HuH-7 (cell line): ENCODE results near the gene FAM76B.

Experiments used
- DNase-seq: peaks from one replicate; pipeline ENCODE4 v3.0.0; 2011; ENCODE audit warnings: low spot score

Gene FAM76B

DNA sequence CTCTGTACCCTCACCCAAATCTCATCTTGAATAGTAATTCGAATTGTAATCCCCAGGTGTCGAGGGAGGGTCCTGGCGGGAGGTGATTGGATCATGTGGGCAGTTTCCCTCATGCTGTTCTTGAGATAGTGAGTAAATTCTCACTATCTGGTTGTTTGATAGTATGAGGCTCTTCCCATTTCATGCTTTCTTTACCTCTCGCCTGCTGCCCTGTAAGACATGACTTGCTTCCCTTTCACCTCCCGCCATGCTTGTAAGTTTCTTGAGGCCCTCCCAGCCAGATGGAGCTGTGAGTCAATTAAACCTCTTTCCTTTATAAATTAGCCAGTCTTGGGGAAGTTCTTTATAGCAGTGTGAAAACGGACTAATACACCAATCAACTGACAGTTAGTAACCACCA is 60.1 kb downstream of the FAM76B start:
- DNase-seq, result no peak

DNA sequence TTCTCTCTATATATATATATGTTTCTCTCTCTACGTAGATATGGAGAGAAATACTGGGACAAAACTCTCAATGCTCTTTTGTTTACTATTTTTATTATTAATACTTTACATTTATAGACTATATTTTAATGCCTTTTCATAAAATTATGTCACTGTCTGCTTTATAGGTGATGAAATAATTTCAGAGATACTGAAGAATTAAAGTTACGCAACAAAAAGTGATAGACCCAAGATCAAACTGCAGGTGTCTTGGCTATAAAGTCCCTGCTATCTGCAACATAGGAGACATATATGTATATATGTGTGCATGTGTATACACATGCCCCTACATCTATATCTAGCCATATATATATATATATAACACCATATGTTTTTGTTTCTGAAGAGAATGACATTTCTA is 60.8 kb downstream of the FAM76B start:
- no peak for DNase-seq

DNA sequence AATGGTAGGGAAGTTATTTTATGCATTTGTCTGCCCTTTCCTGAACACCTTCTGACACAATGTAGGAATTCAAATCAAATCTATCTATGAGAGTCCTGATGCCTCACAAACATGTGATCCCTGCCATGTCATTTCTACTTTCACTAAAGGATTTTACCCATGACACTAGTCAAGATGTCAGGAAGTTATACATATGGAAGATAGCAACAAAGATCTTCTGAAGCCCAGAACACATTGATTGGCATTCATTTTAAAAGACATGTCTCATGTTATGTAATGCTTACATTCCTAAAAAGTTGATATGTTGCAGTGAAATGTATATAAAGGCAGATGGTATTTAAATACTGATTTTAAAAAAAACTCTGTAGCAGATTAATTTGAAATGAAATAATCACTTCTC is 61.5 kb downstream of the FAM76B start:
- DNase-seq, result no peak

DNA sequence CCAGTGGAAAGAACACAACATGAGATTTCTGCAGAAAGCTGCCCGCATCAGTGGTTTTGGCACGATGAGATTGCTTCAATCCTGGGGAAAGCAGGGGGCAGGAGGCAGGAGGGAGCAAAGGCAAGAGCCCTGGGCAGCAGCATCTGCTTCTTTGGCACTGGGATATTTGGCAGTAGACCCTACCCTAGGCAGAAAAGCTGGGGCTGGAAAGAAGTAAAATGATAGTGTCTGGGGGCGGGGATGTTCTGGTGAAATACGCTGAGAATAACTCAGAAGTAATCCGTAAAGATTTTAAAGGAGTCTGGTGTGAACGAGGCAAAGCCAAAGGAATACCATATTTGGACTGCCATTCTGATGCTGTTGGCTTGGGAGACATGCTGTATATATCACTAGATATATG is 62.0 kb downstream of the FAM76B start:
- DNase-seq, result no peak

DNA sequence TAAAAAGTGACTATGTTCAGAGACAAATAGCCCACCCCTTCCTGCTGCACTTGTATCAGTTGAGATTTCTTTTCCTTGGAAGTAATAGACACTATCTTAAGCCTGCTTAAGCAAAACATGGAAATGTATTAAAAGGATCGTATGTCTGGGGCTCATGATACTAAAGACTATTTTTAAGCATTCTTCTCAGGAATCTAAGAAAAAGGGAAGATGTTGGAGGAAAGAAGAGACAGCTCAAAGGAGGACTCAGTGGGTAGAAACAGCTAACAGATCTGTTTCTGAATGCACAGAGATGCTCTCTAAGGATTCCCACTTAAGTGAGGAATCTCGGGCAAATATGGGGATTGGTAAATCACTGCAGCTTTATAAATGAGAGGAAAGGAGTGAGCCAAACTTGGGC is 62.5 kb downstream of the FAM76B start:
- no peak for DNase-seq

DNA sequence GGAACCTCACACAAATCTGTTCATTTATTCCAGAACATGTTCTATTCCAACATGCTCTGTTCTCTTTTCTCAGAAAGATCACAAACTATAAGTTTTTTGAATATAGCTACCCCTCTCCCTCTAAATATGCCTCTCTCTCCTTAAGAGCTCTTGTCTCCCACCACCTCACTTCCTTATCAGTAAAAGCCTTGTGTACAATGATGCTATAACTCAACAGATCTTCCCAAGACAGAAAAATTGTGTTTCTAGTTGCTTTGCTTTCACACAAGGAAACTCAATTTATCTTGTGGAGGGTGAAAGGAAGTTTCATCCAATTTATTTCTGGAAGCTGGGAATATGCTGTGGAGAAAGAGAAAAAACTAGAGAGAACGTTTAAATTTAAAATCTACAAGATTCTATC is 64.4 kb downstream of the FAM76B start:
- DNase-seq, result no peak

DNA sequence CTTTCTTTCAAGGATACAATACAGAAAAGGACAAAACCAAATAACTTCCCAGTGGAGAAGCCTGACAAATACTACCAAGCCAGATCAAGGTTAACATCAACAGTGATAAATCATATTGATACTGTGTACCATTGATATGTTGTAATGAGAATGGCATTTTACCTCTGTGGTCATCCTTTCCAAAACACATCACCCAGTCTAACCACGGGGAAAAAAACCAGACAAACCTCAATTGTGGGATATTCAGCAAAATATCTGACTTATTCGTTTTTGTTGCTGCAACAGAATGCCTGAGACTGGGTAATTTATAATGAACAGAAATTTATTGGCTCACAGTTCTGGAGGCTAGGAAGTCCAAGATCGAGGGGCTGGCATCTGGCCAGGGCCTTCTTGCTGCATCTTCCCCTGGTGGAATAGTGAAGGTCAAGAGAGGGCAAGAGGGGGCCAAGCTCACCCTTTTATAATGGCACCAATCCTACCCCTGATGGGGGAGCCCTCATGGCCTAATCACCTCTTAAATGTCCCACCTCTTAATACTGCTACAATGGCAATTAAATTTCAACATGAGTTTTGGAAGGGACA is 66.1 kb downstream of the FAM76B start:
- DNase-seq, result no peak

DNA sequence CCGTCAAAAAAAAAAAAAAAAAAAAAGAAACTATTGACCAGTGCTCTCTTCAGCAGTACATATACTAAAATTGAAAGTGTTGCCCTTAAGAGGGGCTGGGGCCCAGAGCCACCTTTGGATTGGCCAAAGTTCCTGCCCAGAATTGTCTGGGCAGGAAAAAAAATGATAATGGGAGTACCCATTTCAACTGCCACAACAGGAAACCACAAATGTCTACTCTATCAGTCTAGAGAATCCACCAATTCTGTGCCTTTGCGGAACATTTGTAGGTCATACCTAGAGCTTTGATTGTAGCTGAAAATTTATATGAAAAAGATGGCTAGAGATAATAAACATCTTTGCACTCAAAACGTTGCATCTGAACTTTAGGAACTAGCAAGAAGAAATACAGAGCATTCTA is 69.4 kb downstream of the FAM76B start:
- DNase-seq, result no peak
